Measurements from ENCODE around the gene ACTBL2.

DNA sequence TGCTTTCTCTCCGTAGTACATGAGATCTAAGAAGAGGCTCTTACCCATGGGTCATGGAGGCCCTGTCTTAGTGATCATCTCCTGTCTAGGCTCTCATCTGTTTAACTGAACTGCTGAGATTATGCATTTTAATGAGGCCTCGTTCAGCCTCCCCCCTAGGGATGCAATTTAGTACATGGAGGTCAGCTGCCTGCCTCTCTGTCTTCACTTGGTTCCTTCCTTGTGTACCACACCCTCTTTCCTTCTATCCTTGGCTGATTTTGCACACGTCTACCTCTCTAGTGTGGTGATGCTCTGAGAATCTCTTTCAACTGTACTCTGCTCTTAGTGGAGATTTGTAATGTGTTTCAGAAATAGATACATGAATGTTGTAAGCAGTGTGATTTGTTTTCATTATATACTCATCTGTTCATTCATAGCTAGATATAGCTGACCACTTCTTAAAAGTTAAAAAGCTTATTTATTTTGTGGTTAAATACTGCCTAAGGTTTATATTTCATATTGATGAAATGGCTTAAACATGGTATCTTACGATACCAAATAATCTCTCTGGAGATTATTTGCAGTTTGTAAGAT, 3.5 kb upstream of the ACTBL2 start:
- no peak for TF ChIP-seq TAF1 (IDR thresholded peaks at IDR 0.05; ENCODE audit: borderline replicate concordance, insufficient read depth, low read length)
- TF ChIP-seq POLR2AphosphoS5 (IDR thresholded peaks at IDR 0.05; ENCODE audit: low read depth, low read length): no peak
- TF ChIP-seq, protein P1, sequence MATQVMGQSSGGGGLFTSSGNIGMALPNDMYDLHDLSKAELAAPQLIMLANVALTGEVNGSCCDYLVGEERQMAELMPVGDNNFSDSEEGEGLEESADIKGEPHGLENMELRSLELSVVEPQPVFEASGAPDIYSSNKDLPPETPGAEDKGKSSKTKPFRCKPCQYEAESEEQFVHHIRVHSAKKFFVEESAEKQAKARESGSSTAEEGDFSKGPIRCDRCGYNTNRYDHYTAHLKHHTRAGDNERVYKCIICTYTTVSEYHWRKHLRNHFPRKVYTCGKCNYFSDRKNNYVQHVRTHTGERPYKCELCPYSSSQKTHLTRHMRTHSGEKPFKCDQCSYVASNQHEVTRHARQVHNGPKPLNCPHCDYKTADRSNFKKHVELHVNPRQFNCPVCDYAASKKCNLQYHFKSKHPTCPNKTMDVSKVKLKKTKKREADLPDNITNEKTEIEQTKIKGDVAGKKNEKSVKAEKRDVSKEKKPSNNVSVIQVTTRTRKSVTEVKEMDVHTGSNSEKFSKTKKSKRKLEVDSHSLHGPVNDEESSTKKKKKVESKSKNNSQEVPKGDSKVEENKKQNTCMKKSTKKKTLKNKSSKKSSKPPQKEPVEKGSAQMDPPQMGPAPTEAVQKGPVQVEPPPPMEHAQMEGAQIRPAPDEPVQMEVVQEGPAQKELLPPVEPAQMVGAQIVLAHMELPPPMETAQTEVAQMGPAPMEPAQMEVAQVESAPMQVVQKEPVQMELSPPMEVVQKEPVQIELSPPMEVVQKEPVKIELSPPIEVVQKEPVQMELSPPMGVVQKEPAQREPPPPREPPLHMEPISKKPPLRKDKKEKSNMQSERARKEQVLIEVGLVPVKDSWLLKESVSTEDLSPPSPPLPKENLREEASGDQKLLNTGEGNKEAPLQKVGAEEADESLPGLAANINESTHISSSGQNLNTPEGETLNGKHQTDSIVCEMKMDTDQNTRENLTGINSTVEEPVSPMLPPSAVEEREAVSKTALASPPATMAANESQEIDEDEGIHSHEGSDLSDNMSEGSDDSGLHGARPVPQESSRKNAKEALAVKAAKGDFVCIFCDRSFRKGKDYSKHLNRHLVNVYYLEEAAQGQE (IDR thresholded peaks at IDR 0.05; ENCODE audit: insufficient read depth in 1 of 2, low read depth in 2 of 2, low read length in 2 of 2): no peak

Measured in PFSK-1 (cell line).